Testis (tissue), 2 donors: ENCODE results near the gene KCNQ5.

Source experiments
- POLR2A ChIP-seq: fragments of 450-650 bp; IDR thresholded peaks from one replicate; pipeline ENCODE4 v1.6.1; 2017; ENCODE audit warnings: antibody characterized with exemption, mild to moderate bottlenecking, moderate library complexity
- TF ChIP-seq, protein P1 (sequence below), 3 experiments: fragments of 450-650 bp in 2 of 3; fragments of 200-600 bp in 1 of 3; sonication (generic) in 1 of 3; IDR thresholded peaks; one replicate each; pipeline ENCODE4 v1.5.1; 2016 to 2019; ENCODE audit warnings: antibody characterized with exemption in 3 of 3, mild to moderate bottlenecking in 2 of 3, moderate library complexity in 1 of 3

DNA sequence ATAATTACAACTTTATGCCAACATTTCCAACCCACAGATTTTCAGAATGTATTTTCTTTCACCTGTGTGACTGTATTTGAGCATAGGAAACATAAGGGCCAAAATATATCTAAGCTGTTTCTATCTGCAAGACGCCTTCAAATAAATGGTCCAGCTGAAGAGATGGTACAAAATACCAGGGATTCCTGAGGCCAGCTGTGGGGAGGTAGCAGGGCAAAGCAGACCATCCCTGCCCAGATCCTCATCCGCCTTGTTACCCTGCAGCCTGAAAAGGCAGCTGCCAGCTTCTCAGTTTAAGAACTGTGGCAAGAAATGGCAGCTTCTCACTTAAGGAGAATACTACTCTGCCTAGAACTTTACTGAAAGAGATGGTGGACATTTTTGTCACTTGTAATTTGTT is 460.1 kb downstream of the KCNQ5 start:
- TF ChIP-seq, protein P1, sequence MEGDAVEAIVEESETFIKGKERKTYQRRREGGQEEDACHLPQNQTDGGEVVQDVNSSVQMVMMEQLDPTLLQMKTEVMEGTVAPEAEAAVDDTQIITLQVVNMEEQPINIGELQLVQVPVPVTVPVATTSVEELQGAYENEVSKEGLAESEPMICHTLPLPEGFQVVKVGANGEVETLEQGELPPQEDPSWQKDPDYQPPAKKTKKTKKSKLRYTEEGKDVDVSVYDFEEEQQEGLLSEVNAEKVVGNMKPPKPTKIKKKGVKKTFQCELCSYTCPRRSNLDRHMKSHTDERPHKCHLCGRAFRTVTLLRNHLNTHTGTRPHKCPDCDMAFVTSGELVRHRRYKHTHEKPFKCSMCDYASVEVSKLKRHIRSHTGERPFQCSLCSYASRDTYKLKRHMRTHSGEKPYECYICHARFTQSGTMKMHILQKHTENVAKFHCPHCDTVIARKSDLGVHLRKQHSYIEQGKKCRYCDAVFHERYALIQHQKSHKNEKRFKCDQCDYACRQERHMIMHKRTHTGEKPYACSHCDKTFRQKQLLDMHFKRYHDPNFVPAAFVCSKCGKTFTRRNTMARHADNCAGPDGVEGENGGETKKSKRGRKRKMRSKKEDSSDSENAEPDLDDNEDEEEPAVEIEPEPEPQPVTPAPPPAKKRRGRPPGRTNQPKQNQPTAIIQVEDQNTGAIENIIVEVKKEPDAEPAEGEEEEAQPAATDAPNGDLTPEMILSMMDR (IDR thresholded peaks at IDR 0.05), result no peak
- no peak for TF ChIP-seq POLR2A
